HG03103 (cell line): ENCODE results near the gene PFN3.

Source experiments
- ATAC-seq: cut with Tn5 transposase; IDR thresholded peaks from one replicate; pipeline ENCODE4 v1.9.1; 2021; ENCODE audit warnings: low read depth; ENCODE audit not compliant: unreplicated experiment

The PFN3 gene

DNA sequence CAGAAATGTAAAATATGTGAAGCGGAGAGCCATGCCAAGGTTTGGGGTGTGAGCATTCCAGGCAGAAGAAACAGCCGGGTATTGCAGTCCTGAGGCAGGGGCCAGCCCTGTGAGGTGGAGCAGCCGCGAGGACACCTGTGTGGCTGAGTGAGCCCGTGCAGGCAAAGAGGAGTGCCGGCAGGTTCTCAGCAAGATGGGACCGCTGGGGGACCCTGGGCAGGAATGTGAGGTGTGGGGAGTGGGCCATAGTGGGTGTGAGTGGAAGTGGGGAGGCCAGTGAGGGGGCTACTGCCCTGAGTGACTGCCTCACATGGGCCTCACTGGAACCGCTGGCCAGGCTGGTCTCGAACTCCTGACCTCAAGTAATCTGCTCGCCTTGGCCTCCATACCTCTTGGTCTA lies 38.0 kb upstream of the PFN3 start:
- ATAC-seq = no peak

DNA sequence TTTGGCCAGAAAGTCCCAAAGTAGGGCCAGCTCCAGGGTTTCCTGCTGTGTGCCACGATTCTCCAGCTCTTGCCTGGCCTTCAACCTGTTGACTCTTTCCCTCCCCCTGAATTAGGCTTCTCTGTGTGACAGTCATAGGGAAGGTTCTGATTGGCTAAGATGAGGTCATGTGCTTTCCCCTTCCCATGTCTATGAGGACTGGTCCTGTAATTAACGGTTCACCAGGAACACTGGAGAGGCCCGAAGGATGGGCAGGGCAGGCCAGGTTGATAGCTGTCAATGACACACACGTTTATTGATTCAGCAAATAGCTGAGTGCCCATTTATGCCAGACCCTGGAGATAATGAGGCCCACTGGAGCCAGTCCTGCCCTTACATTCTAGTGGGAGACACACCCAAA lies 37.2 kb upstream of the PFN3 start:
- ATAC-seq = no peak

DNA sequence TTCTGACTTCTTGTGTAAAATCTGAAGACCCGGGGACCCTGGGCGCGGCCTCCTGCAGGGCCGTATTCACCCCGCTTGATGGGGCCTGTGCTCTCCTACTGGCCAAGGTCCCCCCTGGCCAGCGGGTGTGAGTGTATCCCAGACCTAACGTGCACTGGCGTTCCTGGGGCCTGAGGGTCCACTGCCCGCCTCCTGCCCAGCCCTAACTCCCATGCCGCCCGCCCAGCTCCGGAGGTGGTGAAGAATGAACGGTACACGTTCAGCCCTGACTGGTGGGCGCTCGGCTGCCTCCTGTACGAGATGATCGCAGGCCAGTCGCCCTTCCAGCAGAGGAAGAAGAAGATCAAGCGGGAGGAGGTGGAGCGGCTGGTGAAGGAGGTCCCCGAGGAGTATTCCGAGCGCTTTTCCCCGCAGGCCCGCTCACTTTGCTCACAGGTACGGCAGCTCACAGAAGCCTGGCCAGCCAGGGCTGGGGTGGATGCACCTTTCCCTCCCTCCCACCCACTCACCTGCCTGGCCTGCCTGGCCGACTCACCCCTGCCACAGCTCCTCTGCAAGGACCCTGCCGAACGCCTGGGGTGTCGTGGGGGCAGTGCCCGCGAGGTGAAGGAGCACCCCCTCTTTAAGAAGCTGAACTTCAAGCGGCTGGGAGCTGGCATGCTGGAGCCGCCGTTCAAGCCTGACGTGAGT lies 35.5 kb upstream of the PFN3 start:
- no peak for ATAC-seq

DNA sequence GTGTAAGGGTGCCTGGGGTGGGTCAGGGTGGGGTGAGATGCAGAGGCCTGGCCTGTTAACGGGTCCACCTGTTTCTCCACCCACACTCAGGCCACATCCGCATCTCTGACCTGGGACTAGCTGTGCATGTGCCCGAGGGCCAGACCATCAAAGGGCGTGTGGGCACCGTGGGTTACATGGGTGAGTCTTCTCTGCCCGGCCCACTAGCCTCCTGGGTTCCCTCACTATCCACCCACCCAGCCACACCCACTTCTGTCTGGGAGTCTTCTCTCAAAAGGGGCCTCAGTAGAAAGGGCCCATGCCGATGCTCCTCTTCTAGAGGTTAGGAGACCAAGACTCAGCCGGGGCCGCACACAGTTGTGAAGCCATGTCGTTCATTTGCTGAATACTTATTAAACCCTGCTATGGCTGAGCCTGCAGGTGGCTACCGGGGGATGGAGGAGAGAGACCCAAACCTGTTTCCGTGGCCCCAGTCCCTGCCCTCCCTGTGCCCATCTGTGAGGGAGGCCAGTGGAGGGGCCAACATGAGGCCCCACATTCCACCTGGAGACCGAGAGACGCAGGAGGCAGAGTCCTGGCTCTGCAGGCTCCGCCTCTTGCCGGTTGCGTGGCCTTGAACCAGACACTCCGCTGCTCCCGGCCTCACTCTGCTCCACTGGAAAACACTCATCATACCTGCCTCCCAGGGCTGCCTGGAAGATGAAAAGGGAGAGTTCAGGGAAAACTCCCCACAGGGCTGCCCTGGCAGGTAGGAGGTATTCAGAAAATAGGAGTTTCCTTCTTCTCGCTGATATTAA lies 34.7 kb upstream of the PFN3 start:
- no peak for ATAC-seq

DNA sequence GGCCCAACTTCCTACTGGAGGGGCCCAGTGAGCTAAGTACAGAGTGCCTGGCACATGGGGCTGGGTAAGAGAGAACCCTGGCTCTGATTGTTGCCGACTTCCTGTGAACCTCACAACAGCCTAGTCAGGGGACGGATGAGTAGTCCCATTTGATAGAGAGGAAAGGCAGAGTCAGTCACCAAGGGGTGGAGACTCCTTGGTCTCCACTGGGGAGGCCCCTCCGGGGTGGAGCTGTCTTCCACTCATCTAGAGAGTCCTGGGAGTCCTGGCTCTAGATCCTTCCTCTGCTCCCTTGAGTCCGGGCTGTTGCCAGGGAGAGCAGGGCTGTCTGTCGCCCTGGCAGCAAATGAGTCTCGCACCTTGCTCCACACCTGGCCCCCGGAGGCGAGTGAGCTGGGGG lies 34.0 kb upstream of the PFN3 start:
- ATAC-seq = no peak

DNA sequence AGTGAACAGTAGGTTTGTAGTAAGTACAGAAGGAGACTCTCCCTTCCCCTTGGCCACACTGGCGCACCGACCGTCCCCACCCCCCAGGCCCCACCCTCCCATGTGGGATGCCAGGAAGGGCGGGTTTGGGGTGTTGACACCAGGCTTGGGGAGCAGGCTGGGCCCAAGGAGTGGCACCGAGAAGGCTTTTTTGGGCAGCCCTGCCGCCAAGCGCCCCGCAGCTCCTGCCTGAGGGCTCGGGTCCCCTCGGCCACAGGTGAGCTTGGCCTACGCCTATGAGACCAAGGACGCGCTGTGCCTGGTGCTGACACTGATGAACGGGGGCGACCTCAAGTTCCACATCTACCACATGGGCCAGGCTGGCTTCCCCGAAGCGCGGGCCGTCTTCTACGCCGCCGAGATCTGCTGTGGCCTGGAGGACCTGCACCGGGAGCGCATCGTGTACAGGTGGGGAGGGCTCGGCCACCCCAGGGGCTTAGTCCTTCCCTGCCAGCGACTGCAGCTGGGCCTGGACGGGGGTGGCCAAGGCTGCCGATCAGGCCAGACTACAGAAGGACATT lies 33.3 kb upstream of the PFN3 start:
- ATAC-seq = no peak

DNA sequence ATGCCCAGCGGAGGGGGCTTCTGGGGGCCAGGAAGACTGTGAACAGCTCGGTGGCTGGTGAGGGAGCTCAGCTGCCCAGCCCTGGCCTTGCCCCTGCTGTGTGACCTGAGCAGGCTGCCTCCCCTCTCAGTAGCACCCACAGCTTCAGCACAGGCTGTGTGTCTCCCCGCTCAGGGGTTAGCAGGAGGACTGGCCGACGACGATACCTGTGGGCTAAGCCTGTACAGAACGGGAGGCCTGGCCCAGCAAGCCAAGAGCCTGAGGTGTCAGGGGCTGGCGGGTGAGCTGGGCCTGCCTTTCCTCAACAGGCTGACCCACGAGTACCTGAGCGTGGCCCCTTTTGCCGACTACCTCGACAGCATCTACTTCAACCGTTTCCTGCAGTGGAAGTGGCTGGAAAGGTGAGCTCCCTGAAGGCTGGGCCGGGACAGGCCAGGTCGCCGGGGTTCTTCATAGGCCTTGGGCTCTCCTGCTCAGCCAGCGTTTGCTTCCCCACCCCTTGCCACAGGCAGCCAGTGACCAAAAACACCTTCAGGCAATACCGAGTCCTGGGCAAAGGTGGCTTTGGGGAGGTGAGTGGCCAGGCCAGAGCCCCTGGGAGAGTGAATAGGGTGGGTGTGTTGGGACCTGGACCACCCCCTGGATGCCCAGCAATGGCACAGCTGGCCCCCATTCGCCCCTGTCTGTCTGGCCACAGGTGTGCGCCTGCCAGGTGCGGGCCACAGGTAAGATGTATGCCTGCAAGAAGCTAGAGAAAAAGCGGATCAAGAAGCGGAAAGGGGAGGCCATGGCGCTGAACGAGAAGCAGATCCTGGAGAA lies 32.6 kb upstream of the PFN3 start:
- ATAC-seq = no peak

DNA sequence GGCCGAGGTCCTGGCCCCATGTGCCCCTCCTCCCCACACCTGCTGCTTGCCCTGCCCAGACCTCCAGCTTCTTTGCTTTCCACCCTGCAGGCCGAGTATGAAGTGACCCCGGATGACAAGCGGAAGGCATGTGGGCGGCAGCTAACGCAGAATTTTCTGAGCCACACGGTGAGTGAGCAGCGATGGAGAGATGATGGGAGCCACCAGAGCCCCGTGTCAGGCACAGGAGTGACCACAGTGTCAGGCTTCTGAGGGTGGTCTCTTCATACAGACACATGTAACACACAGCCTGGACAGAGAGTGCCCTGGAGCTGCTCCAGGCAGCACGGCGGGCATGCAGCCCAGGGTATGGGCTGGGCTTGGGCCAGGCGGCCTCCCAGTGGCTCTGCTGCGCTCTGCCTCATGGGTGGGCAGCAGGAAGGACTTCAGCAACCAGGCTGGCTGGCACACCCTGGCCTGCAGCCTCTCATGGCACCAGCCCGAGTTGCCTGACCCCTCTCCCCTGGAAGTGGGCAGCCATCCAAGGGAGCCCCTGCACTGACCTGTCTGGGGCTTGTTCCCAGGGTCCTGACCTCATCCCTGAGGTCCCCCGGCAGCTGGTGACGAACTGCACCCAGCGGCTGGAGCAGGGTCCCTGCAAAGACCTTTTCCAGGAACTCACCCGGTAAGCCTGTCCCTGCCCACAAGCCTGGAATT lies 31.8 kb upstream of the PFN3 start:
- no peak for ATAC-seq

DNA sequence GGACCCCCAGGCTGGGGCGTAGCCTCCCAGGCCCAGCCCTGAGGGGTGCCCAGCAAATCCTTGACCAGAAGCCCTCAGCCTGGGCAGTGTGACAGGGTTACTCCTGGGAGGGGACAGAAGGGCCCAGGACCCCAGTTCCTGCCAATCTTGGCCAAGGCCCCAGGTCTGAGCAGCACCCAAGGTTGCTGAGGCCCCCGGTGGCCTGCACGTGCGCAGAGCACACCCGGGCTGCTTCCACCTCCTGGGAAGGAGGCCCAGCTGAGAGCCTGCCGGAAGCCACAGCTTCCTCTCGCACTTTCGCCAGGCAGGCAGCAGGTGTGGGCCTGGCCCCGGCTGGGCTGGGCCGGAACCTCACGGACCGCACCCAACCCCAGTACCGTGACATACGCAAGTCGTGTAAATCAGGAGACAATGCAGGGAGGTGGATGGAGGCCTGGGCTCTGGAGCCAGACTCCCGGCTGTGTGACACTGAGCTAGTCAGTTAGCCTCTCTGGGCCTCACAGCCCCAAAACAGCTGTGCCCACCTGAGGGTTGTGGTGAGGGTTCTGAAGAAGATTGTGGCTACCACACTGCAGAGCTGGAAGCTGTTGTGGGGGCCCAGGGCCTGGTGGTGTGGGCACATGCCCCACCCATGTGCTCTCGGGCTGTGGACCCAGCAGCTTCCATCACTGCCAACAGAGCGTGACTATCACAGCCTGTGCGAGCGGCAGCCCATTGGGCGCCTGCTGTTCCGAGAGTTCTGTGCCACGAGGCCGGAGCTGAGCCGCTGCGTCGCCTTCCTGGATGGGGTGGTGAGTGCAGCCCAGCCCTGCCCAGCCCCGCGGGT lies 31.1 kb upstream of the PFN3 start:
- peak; percentile 41 for ATAC-seq

DNA sequence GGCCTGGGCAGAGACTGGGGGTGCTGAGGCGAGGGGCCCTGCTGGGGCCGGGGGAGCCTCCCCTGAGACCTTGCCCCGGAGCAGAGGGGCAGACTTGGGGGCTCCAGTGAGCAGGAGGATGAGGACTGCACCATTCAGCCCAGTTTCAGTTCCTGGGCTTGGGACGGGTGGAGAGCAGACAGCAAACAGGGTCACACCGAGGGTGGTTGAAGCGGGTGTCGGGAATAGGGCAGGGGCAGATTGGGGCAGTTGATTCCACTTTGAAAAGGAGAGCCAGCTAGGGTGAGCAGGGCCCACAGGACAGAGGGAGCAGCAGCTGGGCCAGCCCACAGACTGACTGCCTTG lies 30.5 kb upstream of the PFN3 start:
- peak; percentile 0 for ATAC-seq

DNA sequence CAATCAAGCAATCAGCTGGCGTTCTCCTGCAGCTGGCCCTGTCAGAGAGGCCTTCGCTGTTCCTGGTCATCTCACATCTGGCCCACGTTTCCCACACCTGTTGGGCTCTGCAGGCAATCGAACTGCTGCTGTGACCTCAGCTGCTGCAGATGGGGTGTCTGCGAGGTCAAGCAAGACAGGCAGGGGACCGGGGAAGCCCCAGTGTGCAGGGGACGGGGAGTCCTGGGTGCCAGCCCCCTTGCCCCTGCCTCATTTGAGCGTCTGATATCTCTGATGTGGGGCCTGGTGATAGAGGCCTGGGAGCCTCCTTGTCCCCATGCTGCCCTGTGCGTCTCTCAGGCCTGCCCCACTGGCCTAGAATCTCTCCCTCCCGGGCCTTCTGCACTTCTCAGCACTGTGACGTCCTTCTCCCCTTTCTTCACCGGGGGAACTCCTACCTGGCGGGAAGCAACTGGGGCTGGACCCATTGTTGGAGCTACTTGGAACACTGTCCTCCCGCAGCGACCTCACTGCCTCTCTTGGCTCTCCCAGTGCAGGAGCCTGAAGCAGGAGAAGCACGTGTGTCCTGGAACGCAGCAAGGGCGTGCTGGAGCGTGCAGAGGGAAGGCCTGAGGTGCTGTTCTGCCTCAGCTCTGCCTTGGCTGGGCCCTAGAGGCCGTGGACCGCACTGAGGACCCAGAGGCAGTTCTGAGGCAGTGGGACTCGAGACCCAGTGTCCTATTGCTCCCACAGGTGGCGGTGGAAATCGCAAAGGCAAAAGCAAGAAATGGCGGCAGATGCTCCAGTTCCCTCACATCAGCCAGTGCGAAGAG lies 29.9 kb upstream of the PFN3 start:
- ATAC-seq = no peak

DNA sequence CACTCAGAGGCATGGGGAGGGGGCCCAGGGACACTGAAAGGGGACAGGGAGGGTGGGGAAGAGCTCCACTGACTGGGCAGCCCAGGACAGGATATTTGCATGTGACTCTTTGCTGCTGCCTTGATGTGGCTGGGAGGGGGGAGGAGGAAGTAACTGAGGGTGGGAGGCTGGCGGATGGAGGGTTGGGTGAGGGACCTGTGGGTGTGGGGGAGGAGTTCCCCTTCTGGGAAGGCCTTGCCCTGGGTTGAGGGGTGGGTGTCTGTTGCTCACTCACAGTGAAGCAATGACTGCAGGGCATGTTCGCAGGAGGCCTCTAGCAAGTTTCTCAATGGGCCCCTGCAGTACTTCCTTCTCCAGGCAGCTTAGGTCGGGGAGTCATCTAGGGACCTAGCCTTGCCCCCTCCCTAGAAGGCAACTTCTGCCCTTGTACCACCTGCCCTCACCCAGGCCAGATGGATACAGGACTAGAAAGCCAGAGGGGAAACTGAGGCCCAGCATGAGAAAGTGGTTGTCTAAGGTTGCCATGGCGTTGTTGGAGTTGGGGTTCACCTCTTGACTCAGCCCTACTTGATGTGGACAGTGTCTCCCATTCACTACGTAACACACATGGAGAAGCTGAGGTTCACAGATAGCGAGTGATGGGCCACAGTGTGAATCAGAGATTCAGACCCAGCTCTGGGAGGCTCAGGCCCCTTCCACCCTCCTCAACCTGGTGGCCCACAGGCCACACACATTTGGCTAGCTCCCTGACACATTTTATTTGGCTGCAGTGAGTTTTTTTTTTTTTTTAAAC lies 29.0 kb upstream of the PFN3 start:
- no peak for ATAC-seq

DNA sequence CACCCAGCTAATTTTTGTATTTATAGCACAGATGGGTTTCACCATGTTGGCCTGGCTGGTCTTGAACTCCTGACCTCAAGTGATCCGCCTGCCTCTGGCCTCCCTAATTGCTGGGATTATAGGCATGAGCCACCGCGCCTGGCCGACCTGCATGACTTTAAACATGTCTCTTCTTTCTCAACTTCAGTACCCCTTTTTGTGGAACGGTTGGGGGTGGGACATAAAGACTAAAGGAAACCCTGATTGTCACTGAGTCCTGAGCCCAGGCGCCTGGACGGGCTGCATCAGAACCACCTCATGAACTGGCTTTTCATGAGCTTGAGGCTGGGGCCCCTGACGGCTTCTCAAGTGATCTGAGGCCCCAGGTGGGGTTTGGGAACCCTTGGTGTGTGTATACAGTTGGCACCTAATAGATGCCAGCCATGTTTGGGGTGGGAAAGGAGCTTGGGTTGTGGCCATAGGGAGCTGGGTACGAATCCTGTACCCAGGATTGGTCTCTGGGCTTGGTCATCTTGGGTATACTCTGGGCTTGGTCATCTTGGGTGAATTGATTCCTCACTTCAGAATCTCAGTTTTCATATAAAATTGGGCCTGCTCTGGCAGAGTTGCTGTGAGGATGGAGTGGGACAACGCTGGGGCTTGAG lies 28.2 kb upstream of the PFN3 start:
- ATAC-seq = no peak

DNA sequence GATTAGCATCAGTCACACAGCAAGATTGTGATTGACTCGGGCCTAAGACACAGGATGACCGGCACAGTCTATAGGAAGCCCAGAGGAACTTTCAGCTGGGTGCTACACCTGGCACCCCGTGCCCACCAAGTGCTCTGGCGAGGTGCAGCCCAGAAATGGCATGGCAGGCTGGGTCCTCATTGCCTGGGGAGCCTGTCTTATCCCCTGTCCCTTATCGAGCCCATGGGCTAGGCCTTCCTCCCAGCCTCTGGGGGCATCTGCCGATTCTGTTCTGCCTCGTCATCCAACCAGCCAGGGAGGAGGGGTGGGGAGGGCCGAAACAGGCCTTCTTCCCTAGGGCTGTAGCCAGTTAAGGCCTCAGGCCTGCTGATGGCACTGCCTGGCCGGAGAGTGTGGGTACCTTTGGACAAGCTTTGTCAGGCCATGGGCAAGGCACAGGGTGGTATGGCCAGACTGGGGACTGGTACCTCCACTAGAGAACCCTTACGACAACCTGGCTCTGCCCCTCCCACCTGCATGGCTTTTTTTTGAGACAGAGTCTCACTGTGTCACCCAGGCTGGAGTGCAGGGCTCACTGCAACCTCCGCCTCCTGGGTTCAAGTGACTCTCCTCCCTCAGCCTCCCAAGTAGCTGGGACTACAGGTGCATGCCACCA lies 27.6 kb upstream of the PFN3 start:
- ATAC-seq = no peak

DNA sequence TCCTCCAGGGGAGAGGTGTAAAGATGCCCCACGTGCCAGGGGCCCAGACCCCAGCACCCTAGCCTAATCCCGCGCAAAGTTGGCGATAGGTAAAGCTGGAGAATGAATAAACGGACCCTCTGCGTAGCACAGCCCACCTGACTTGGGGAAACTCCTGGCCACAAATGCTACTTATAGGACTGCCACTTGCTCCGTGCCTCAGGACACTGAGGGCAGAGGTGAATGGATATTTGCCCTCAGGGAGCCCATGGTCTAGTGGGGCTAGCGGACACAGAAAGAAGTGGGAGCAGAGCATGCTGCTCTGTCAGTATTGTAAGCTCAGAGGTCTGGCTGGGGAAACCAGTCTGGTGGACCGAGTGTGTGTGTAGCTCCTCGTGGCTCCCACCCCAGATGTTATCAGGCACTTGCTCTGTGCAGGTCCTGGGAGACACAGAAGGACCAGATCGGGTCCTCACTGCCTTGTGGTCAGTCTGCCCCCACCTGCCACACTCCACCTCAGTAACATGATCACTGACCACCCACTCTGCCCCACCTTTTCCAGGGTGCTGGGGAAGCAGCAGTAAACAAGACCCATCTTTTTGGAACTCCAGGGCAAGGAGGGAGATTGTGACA lies 26.9 kb upstream of the PFN3 start:
- no peak for ATAC-seq

DNA sequence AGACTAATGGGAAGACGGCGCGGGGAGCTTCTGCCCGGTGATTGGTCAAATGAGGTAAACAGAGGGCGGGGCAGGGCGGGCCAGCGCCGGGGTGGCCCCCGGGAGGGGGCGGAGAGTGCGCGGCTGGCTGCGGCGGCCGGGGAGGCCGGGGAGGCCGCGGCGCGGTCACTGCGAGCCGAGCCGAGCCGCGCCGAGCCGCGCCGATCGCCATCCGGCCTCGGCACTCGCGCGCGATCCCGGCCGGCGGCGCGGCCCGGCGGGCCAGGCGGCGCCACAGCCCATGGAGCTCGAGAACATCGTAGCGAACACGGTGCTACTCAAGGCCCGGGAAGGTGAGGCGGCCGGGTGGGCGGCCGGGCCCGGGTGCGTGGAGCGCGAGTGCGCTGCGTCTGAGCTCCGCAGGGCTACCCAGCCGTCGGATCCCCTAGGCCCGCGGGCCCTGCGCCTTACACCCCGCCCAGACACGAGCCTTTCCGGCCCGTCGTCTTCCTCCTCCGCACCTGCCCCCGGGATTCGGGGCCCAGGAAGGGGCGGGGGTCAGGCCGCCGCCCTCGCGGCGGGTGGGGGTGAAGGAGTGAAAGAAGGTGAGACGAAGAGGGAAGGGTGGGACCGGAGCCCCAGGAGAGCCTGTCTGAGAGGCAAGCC lies 26.2 kb upstream of the PFN3 start, which contains the start of gene GRK6:
TSS of gene GRK6 (plus strand) at position 111 of the 645 bp plus-strand sequence. CDS start at position 281, 170 bp downstream.
- ATAC-seq = peak; percentile 4
